Putamen (tissue), 1 donor: ENCODE measurements around the gene RPA4.
"Not testable (repeated sequence)": the region's sequence is repeated elsewhere in the genome, so short reads cannot be mapped to it uniquely, and the experiment has no call there.

Experiments
- DNase-seq: peaks from one replicate; pipeline ENCODE4 v3.0.0-alpha.2; 2016; ENCODE audit warnings: low spot score

The RPA4 gene, protein sequence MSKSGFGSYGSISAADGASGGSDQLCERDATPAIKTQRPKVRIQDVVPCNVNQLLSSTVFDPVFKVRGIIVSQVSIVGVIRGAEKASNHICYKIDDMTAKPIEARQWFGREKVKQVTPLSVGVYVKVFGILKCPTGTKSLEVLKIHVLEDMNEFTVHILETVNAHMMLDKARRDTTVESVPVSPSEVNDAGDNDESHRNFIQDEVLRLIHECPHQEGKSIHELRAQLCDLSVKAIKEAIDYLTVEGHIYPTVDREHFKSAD

GRCh38 chrX:96883608-96884007 lies at the start of gene RPA4:
RPA4 (plus strand) TSS chrX:96883908; CDS start chrX:96884311, 403 bp downstream.
- no peak for DNase-seq

DNA sequence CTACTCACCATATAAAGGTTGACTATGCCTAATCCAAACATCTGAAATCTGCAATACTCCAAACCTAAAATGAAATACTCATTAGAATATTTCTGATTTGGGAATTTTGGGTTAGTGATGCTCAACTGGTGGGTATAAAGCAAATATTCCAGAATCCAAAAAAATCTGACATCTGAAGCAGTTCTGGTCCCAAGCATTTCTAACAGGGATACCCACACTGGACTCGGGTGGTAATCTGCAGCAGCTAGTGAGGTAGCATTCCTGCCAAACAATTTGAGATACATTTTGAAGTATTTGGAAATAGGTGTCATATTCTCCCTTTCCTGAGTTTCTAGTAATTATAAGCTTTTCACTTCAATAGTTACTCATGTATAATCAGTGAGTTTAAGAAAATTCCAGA lies 49.6 kb upstream of the RPA4 start:
- no peak for DNase-seq

DNA sequence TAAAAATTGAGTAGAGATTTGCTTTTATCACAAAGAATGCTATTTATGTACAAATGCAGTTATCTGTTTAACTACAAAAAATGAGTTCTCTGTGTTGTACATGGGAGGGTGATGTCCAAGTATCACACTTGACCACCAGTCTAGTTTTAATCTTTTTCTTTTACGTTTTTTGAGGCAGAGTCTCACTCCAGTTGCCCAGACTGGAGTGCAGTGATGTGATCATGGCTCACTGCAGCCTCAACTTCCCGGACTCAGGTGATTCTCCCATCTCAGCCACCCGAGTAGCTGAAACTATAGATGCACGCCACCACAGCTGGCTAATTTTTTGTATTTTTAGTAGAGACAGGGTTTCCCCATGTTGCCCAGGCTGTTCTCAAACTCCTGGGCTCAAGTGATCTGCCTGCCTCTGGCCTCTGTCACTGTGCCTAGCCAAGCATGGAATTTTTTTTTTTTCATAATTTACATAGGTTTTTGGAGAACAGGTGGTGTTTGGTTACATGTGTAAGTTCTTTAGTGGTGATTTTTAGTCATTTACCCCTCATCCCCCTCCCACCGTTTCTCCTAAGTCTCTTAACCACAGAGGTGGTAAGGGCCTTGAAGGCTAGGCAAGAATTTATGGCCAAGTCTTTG lies 47.9 kb upstream of the RPA4 start:
- DNase-seq = no peak

DNA sequence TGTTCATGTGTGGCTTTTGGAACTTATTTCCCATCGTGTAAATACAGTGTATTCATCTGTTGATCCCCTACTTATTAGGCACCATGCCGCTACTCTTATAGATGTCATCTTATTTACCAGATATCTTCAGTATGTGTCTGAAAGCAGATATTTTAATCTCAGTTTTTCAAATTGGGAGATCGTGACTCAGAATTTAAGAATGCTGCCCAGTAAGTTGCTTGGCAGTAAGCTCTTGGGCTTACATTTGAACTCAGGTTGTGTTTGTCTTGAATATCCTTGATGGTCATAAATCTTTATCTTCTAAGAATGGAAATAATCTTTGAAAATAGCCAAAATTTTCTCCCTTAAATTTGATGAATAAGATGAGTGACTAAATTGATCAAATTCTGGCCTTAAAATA lies 45.9 kb upstream of the RPA4 start:
- no peak for DNase-seq

DNA sequence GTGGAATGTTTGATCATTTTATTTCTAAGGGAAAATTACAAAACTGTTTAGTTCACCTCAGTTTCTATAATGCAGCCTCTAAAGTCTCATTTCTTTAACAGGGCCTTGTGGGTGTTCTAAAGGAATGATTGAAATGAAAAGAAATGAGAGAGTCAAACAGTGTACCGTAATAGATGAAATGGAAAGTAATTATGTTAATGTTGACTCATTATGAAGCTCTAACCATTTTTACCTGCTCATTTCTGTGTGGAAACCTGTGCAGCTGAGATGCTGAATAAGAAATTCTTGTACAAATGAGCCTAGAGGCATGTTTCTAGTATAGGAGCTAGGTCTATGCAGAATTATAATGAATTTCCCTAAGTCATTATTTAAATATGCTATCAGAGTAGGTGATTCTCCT lies 45.2 kb upstream of the RPA4 start:
- peak; percentile 19 for DNase-seq

- DNase-seq = peak; percentile 2
These were observed 42.4 kb upstream of the RPA4 start for GRCh38 chrX:96841325-96841724.

DNA sequence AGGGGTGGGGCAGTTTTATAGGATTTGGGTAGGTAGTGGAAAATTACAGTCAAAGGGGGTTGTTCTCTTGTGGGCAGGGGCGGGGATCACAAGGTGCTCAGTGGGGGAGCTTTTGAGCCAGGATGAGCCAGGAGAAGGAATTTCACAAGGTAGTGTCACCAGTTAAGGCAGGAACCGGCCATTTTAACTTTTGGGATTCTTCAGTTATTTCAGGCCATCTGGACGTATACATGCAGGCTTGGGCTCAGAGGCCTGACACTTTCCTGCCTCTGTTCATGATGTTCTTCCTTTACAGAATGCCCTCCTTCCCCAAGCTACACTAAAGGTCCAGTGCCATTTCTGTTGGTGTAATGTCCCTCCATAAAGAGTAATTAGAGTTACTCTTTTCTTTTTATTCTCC lies 41.8 kb upstream of the RPA4 start:
- DNase-seq = not testable (repeated sequence)

DNA sequence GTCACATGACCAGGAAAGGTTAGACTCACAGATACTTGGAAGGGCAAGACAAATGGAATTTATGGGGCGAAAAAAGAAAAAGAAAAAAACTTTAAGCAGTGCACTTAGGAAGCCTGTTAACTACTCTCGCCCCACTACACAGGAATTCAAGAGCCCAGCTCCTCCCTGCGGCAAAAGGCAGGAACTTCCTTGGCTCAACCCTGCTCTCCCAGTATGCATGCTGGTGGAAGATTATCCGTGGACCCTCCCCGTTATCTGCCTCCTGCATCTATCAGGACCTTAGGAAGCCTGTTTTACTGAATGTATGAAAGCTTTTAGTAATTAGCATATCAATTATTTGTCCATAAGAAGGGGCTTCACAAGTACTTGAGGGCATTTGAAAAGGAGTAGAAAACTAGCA lies 40.1 kb upstream of the RPA4 start:
- no peak for DNase-seq

- DNase-seq = no peak
These were observed 36.9 kb upstream of the RPA4 start for GRCh38 chrX:96846841-96847240.

DNA sequence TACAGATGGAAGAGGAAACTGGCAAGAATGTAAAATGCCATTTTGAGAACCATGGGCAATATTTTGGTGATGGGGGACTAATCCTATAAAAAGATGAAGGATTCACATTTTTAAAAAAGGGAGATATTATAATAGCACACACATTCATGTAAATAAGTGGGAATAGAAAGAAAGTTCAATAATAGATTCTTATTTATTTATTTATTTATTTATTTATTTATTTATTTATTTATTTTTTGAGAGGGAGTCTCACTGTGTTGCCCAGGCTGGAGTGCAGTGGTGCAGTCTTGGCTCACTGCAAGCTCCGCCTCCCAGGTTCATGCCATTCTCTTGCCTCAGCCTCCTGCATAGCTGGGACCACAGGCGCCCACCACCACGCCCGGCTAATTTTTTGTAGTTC lies 24.3 kb upstream of the RPA4 start:
- not testable (repeated sequence) for DNase-seq

GRCh38 chrX:96861218-96861617 lies 22.5 kb upstream of the RPA4 start:
- DNase-seq = no peak

- no peak for DNase-seq
These were observed 22.0 kb upstream of the RPA4 start for GRCh38 chrX:96861661-96862060.

DNA sequence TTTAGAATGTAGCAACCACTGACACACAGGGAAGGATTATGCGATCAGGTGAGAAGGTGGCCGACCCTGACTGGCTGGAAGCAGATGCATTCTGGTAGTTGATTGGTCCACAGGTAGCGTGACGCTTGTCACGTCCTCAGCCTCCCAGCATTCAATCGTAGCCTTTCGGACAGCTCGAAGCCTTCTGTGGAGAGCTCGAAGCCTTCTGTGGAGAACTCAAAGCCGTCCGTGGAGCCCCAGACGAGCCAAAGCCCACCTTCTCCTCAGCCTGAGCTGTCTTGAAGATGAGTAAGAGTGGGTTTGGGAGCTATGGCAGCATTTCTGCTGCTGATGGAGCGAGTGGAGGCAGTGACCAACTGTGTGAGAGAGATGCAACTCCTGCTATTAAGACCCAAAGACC lies 319 bp downstream of the RPA4 start:
- DNase-seq = no peak

DNA sequence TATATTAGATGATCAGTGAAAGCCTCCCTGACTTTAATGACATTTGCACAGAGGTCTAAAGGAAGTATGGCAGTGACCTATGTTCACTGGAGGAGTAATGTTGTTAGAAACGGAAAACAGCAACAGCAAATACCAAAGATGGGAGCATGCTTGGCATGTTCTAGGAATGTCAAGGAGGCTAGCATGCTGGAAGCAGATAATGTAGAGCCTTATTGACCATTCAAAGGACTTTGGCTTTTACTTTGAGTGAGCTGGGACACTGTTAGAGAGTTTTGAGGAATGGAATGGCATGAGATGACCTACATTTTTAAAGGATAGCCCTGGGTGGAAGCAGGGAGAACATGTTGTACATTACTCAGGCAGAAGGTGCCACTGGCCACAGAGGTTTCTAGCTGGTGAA lies 6.0 kb downstream of the RPA4 start:
- DNase-seq = no peak

DNA sequence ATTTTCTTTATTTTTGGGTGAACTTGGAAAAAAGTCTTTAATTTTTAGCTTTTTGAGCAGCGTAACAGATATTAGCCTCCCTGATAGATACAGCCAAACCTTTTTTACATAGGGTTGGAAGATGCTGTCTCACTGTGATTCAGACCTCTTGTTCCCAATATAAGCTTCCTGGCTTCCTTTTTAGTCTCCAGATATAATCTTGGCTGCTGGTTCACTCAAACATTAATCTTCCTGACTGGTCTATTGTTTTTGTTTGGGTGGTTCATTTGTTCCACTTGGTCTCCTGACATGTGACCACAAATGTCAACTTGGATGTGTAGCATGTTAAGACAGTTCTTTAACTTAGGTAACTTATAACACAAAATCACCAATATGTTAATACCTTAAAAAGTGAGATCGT lies 23.0 kb downstream of the RPA4 start:
- no peak for DNase-seq

GRCh38 chrX:96907516-96908272 lies 24.0 kb downstream of the RPA4 start:
- no peak for DNase-seq

DNA sequence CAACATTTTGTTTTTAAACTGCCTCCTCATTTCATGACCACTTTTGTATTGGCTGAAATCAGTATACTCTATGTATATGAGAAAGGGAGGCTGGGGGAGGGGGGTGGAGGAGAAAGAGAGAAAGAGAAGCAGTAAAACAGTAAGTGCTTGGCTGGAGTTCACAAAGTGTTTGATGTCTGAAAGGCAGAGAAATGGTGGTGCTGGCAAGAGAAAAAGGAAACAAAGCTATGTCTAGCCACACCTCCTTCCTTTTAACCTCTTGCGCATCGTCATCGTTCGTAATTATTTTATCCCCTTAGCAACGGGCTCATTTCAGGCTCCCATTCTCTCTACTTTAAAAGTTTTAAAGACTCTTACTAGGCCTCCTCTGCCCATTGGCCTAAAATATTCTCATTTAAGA lies 25.6 kb downstream of the RPA4 start:
- DNase-seq = peak; percentile 1

DNA sequence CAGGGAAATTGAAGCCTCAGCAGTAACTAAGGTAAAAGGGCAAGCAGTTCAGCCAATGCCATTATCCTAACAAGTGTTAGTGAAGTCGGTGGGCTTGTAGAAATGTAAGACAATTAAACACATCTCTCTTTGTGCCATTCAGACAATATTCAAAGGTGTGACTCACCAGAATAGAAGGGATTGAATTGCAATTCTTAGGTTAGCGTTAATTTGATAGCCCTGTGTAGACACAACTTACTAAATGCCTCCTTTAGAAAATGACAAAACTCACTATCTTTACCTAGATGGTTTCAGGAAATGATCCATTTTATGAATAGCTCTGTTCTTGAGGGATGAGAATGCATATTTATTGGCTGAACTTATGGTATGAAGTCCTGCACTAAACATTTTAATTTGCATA lies 35.2 kb downstream of the RPA4 start:
- no peak for DNase-seq

GRCh38 chrX:96919672-96920071 lies 36.0 kb downstream of the RPA4 start:
- DNase-seq = no peak

- DNase-seq = no peak
These were observed 40.9 kb downstream of the RPA4 start for GRCh38 chrX:96924581-96924980.

DNA sequence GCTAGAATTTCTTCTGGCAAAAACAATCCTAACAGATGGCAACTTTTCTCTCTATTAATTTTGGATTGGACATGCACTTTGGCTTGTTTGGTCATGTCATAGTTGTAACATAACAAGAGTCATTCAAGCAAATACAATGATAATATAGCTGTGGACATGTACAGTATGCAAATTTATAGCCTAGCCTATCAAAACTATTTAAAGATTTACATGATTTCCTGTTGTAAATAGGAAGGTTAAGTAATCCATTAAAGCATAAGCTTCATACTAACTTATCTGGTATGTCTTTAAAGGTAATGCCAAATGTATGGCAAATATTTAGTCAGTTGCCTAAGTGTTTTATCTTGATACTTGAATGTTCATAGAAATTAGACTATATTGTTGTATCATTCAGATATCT lies 45.3 kb downstream of the RPA4 start:
- DNase-seq = no peak
